Stimulated activated naive CD8-positive, alpha-beta T cell treated with anti-CD3 and anti-CD28 coated beads, Interleukin-15, amount 100 ng/mL, for 72 hours (primary cell): ENCODE data around the gene KCNIP1.
"Not testable (repeated sequence)": the region's sequence is repeated elsewhere in the genome, so short reads cannot be mapped to it uniquely, and the experiment has no call there.

Experiments used
- ATAC-seq: fragments of 150-1000 bp; cut with Tn5 transposase; 2 replicates; pipeline ENCODE4 v1.10.0; 2021; ENCODE audit warnings: mild to moderate bottlenecking, moderate library complexity
- DNase-seq, 2 donors: peaks; one replicate each; pipeline ENCODE4 v3.0.0; 2021 to 2022
- H3K27ac Mint-ChIP-seq, 2 donors: one replicate each; pipeline ENCODE4 v1.8.0; 2022; ENCODE audit warnings: mild to moderate bottlenecking in 2 of 2, mixed read lengths in 2 of 2, moderate library complexity in 2 of 2
- H3K27me3 Mint-ChIP-seq: one replicate; pipeline ENCODE4 v1.8.0; 2022; ENCODE audit warnings: mixed read lengths
- H3K4me1 Mint-ChIP-seq: one replicate; pipeline ENCODE4 v1.8.0; 2022; ENCODE audit warnings: mild to moderate bottlenecking, mixed read lengths
- H3K4me3 Mint-ChIP-seq, 2 donors: one replicate each; pipeline ENCODE4 v1.8.0; 2022; ENCODE audit warnings: mild to moderate bottlenecking in 2 of 2, mixed read lengths in 2 of 2, moderate library complexity in 1 of 2
- H3K9me3 Mint-ChIP-seq, 2 donors: one replicate each; pipeline ENCODE4 v1.8.0; 2022; ENCODE audit warnings: mixed read lengths in 2 of 2

The KCNIP1 gene

GRCh38 chr5:170746961-170747340 lies 243.1 kb downstream of the KCNIP1 start:
- H3K27ac Mint-ChIP-seq, result no peak overlapping the region
- peaks cover 8% of the 10 kb centered on the region for H3K4me1 Mint-ChIP-seq
- ATAC-seq, result no peak
- no peak overlapping the region for H3K4me3 Mint-ChIP-seq
- no peaks in the 10 kb centered on the region for H3K9me3 Mint-ChIP-seq
- peaks cover 59% of the 10 kb centered on the region for H3K27me3 Mint-ChIP-seq
- DNase-seq, result no peak

- H3K27me3 Mint-ChIP-seq, result peaks cover 60% of the 10 kb centered on the region
- DNase-seq, result no peak
- no peak overlapping the region for H3K27ac Mint-ChIP-seq
- no peak overlapping the region for H3K4me3 Mint-ChIP-seq
- H3K4me1 Mint-ChIP-seq, result peaks cover 8% of the 10 kb centered on the region
- H3K9me3 Mint-ChIP-seq, result no peaks in the 10 kb centered on the region
- ATAC-seq, result no peak
These were observed 243.5 kb downstream of the KCNIP1 start for GRCh38 chr5:170747357-170747756.

- no peak overlapping the region for H3K27ac Mint-ChIP-seq
- peaks cover 8% of the 10 kb centered on the region for H3K4me1 Mint-ChIP-seq
- H3K4me3 Mint-ChIP-seq, result no peak overlapping the region
- peaks cover 65% of the 10 kb centered on the region for H3K27me3 Mint-ChIP-seq
- ATAC-seq, result no peak
- H3K9me3 Mint-ChIP-seq, result no peaks in the 10 kb centered on the region
- no peak for DNase-seq
These were observed 244.0 kb downstream of the KCNIP1 start for GRCh38 chr5:170747851-170748250.

- Mint-ChIP-seq H3K27ac (no peak overlapping the region), H3K4me1 (peaks cover 6% of the 10 kb centered on the region), H3K9me3 (no peaks in the 10 kb centered on the region), H3K27me3 (peaks cover 55% of the 10 kb centered on the region), H3K4me3 (no peak overlapping the region)
- DNase-seq (no peak), ATAC-seq (no peak)
These were observed 245.2 kb downstream of the KCNIP1 start for GRCh38 chr5:170748951-170749471.

GRCh38 chr5:170749911-170750431 lies 246.2 kb downstream of the KCNIP1 start:
- H3K4me3 Mint-ChIP-seq, result no peak overlapping the region
- DNase-seq (no peak), ATAC-seq (no peak)
- H3K4me1 Mint-ChIP-seq, result no peaks in the 10 kb centered on the region
- H3K9me3 Mint-ChIP-seq, result peaks cover 0 to 8% of the 10 kb centered on the region in 2 donors
- no peak overlapping the region for H3K27ac Mint-ChIP-seq
- H3K27me3 Mint-ChIP-seq, result peaks cover 47% of the 10 kb centered on the region

- H3K9me3 Mint-ChIP-seq, result peaks cover 0 to 8% of the 10 kb centered on the region in 2 donors
- H3K4me1 Mint-ChIP-seq, result no peaks in the 10 kb centered on the region
- ATAC-seq (no peak), DNase-seq (no peak)
- no peak overlapping the region for H3K4me3 Mint-ChIP-seq
- no peak overlapping the region for H3K27ac Mint-ChIP-seq
- peaks cover 39% of the 10 kb centered on the region for H3K27me3 Mint-ChIP-seq
These were observed 247.0 kb downstream of the KCNIP1 start for GRCh38 chr5:170750791-170751190.

- H3K9me3 Mint-ChIP-seq, result peaks cover 0 to 8% of the 10 kb centered on the region in 2 donors
- DNase-seq (no peak), ATAC-seq (no peak)
- H3K4me1 Mint-ChIP-seq, result no peaks in the 10 kb centered on the region
- H3K27me3 Mint-ChIP-seq, result peaks cover 32% of the 10 kb centered on the region
- H3K27ac Mint-ChIP-seq, result no peak overlapping the region
- H3K4me3 Mint-ChIP-seq, result no peak overlapping the region
These were observed 247.8 kb downstream of the KCNIP1 start for GRCh38 chr5:170751631-170752030.

- DNase-seq, result no peak
- Mint-ChIP-seq H3K27ac (no peak overlapping the region), H3K4me1 (no peaks in the 10 kb centered on the region), H3K9me3 (peaks cover 0 to 8% of the 10 kb centered on the region in 2 donors), H3K4me3 (no peak overlapping the region), H3K27me3 (peaks cover 32% of the 10 kb centered on the region)
- ATAC-seq, result peak; percentile 26
These were observed 248.7 kb downstream of the KCNIP1 start for GRCh38 chr5:170752257-170753215.

GRCh38 chr5:170753311-170753710 lies 249.5 kb downstream of the KCNIP1 start:
- Mint-ChIP-seq H3K4me1 (no peaks in the 10 kb centered on the region), H3K27me3 (peaks cover 28% of the 10 kb centered on the region), H3K4me3 (no peak overlapping the region), H3K27ac (no peak overlapping the region), H3K9me3 (peaks cover 0 to 8% of the 10 kb centered on the region in 2 donors)
- ATAC-seq (no peak), DNase-seq (no peak)

- not testable (repeated sequence) for H3K27ac Mint-ChIP-seq, H3K4me3 Mint-ChIP-seq, H3K9me3 Mint-ChIP-seq, DNase-seq, H3K4me1 Mint-ChIP-seq, ATAC-seq
- H3K27me3 Mint-ChIP-seq, result peaks cover 23% of the 10 kb centered on the region
These were observed 250.7 kb downstream of the KCNIP1 start for GRCh38 chr5:170754508-170754907.

GRCh38 chr5:170755679-170756456 lies 252.0 kb downstream of the KCNIP1 start:
- Mint-ChIP-seq H3K27ac (no peak overlapping the region), H3K4me1 (no peaks in the 10 kb centered on the region), H3K4me3 (no peak overlapping the region), H3K27me3 (peaks cover 20% of the 10 kb centered on the region), H3K9me3 (peaks cover 0 to 8% of the 10 kb centered on the region in 2 donors)
- ATAC-seq, result no peak
- DNase-seq, result no peak

GRCh38 chr5:170756691-170757090 lies 252.9 kb downstream of the KCNIP1 start:
- ATAC-seq, result no peak
- H3K27ac Mint-ChIP-seq, result no peak overlapping the region

GRCh38 chr5:170757182-170757601 lies 253.4 kb downstream of the KCNIP1 start:
- DNase-seq (no peak), ATAC-seq (no peak)
- Mint-ChIP-seq H3K27me3 (peaks cover 22% of the 10 kb centered on the region), H3K4me1 (no peaks in the 10 kb centered on the region), H3K27ac (no peak overlapping the region), H3K9me3 (peaks cover 0 to 8% of the 10 kb centered on the region in 2 donors), H3K4me3 (no peak overlapping the region)

More at GRCh38 chr5:170756691-170757090, 252.9 kb downstream of the KCNIP1 start:
- Mint-ChIP-seq H3K4me1 (no peaks in the 10 kb centered on the region), H3K9me3 (peaks cover 0 to 8% of the 10 kb centered on the region in 2 donors), H3K27me3 (peaks cover 22% of the 10 kb centered on the region), H3K4me3 (no peak overlapping the region)
- no peak for DNase-seq

GRCh38 chr5:170757669-170758068 lies 253.8 kb downstream of the KCNIP1 start:
- peaks cover 18% of the 10 kb centered on the region for H3K27me3 Mint-ChIP-seq
- H3K9me3 Mint-ChIP-seq, result peaks cover 0 to 8% of the 10 kb centered on the region in 2 donors
- H3K27ac Mint-ChIP-seq, result no peak overlapping the region
- H3K4me1 Mint-ChIP-seq, result no peaks in the 10 kb centered on the region
- H3K4me3 Mint-ChIP-seq, result no peak overlapping the region
- DNase-seq, result no peak
- ATAC-seq, result no peak

- ATAC-seq (no peak), DNase-seq (no peak)
- Mint-ChIP-seq H3K9me3 (peaks cover 0 to 8% of the 10 kb centered on the region in 2 donors), H3K4me1 (no peaks in the 10 kb centered on the region), H3K4me3 (no peak overlapping the region), H3K27ac (no peak overlapping the region), H3K27me3 (peaks cover 15% of the 10 kb centered on the region)
These were observed 254.7 kb downstream of the KCNIP1 start for GRCh38 chr5:170758481-170758880.
